B cell (primary cell): ENCODE results near the gene TRMT61A. TPM values are rescaled to one million over a fixed set of nuclear protein-coding genes. Genes with fewer than 3 reads are reported as not detected.

Experiments
- ATAC-seq: fragments of 200-7000 bp; cut with Tn5 transposase; one replicate; pipeline ENCODE4 v1.10.0; 2021; ENCODE audit warnings: low read depth, mild to moderate bottlenecking, moderate number of reproducible peaks, moderate library complexity
- CTCF ChIA-PET: fragments of 350-600 bp; sonication (Branson Sonifier 250); formaldehyde crosslinking; loops from one replicate; lab custom pipeline; 2021; ENCODE audit warnings: antibody characterized with exemption, inconsistent platforms; lab: Charles Lee
- POLR2A ChIA-PET: fragments of 350-600 bp; sonication (Branson Sonifier 250); formaldehyde crosslinking; loops from one replicate; lab custom pipeline; 2021; ENCODE audit warnings: antibody characterized with exemption; lab: Charles Lee
- DNase-seq: peaks from one replicate; pipeline ENCODE4 v3.0.0; 2013
- H2AFZ ChIP-seq: 2 replicates; pipeline ENCODE4 v1.6.1; 2012; ENCODE audit warnings: mild to moderate bottlenecking, low read depth, low read length; ENCODE audit not compliant: insufficient read depth, poor library complexity, severe bottlenecking
- H3K27ac ChIP-seq, 2 donors: 1 replicate in 1 of 2; 2 replicates in 1 of 2; pipeline ENCODE4 v1.5.1; 2012 to 2013; ENCODE audit warnings: low read length in 2 of 2, mild to moderate bottlenecking in 2 of 2, moderate library complexity in 1 of 2
- H3K27me3 ChIP-seq, 4 experiments: fragments of 200-600 bp in 1 of 4; sonication (generic) in 1 of 4; replicated peaks in 1 of 4; 1 replicate in 2 of 4; 2 replicates in 2 of 4; pipeline versions ENCODE4 v1.6.1 to v1.7.0; 2013 to 2016; ENCODE audit warnings: low read length in 3 of 4, mild to moderate bottlenecking in 2 of 4, mixed read lengths in 1 of 4, moderate library complexity in 1 of 4; ENCODE audit not compliant: insufficient read depth in 4 of 4, control insufficient read depth in 3 of 4; ENCODE audit errors: control extremely low read depth in 1 of 4
- H3K36me3 ChIP-seq, 2 experiments: replicated peaks in 1 of 2; 1 replicate in 1 of 2; 2 replicates in 1 of 2; pipeline versions ENCODE4 v1.6.1 to v1.7.1; 2013; ENCODE audit warnings: low read length in 1 of 2; ENCODE audit not compliant: insufficient read depth in 2 of 2, control insufficient read depth in 1 of 2; ENCODE audit errors: control extremely low read depth in 1 of 2, extremely low read depth in 1 of 2
- H3K4me1 ChIP-seq, 2 donors: fragments of 200-600 bp in 1 of 2; sonication (generic) in 1 of 2; 1 replicate in 1 of 2; 2 replicates in 1 of 2; pipeline versions ENCODE4 v1.5.1 to v1.6.1; 2013 to 2017; ENCODE audit warnings: low read length in 2 of 2; ENCODE audit not compliant: control insufficient read depth in 2 of 2, insufficient read depth in 2 of 2
- H3K4me2 ChIP-seq: replicated peaks from 2 replicates; pipeline ENCODE3; 2012; ENCODE audit warnings: mild to moderate bottlenecking, low read depth, low read length; ENCODE audit not compliant: poor library complexity, severe bottlenecking
- H3K4me3 ChIP-seq, 5 experiments: fragments of 200-600 bp in 1 of 5; sonication (generic) in 1 of 5; 1 replicate in 3 of 5; 2 replicates in 2 of 5; pipeline versions ENCODE4 v1.5.1 to v1.7.0; 2011 to 2016; ENCODE audit warnings: low read length in 4 of 5, mild to moderate bottlenecking in 4 of 5, low read depth in 2 of 5, control low read depth in 1 of 5, moderate library complexity in 1 of 5; ENCODE audit not compliant: insufficient read depth in 1 of 5; ENCODE audit errors: control extremely low read depth in 1 of 5, extremely low read depth in 1 of 5
- H3K79me2 ChIP-seq: fragments of 200-600 bp; sonication (generic); one replicate; pipeline ENCODE4 v1.6.0; 2016; ENCODE audit warnings: low read length; ENCODE audit not compliant: control insufficient read depth, insufficient read depth
- H3K9ac ChIP-seq: fragments of 200-600 bp; sonication (generic); 2 replicates; pipeline ENCODE4 v1.6.1; 2017; ENCODE audit warnings: mild to moderate bottlenecking, low read length, moderate library complexity
- H3K9me3 ChIP-seq, 3 donors: one replicate each; pipeline versions ENCODE4 v1.6.1 to v1.7.1; 2013; ENCODE audit warnings: low read length in 2 of 3; ENCODE audit not compliant: control insufficient read depth in 2 of 3, insufficient read depth in 1 of 3; ENCODE audit errors: control extremely low read depth in 1 of 3
- H4K20me1 ChIP-seq: 2 replicates; pipeline ENCODE4 v1.6.0; 2012; ENCODE audit warnings: mild to moderate bottlenecking, low read length; ENCODE audit not compliant: insufficient read depth, control insufficient read depth, poor library complexity, severe bottlenecking
- H3K27ac Mint-ChIP-seq: one replicate; pipeline ENCODE4 v1.8.0; 2021; ENCODE audit warnings: mixed read lengths
- H3K27me3 Mint-ChIP-seq: one replicate; pipeline ENCODE4 v1.8.0; 2021; ENCODE audit warnings: mixed read lengths
- H3K4me1 Mint-ChIP-seq: one replicate; pipeline ENCODE4 v1.8.0; 2021; ENCODE audit warnings: mixed read lengths
- H3K4me3 Mint-ChIP-seq: one replicate; pipeline ENCODE4 v1.8.0; 2021; ENCODE audit warnings: mixed read lengths
- H3K9me3 Mint-ChIP-seq: one replicate; pipeline ENCODE4 v1.8.0; 2022; ENCODE audit warnings: mixed read lengths; ENCODE audit not compliant: insufficient read depth
- EZH2 ChIP-seq: IDR thresholded peaks from 2 replicates; pipeline ENCODE4 v1.6.1; 2012; ENCODE audit warnings: borderline replicate concordance, low read depth, mild to moderate bottlenecking, moderate library complexity, low read length; ENCODE audit not compliant: insufficient read depth, poor library complexity, severe bottlenecking
- WGBS: methylation state at CpG from one replicate; pipeline ENCODE4 v1.1.5; 2013; ENCODE audit warnings: missing lambda C conversion rate; ENCODE audit not compliant: insufficient coverage; 5-methylcytosine and 5-hydroxymethylcytosine counted together
- intact Hi-C: fragments of 100-400 bp; cut with micrococcal nuclease; formaldehyde crosslinking; loops from one replicate; pipeline ENCODE4 v1.10.0; 2022
- polyA plus RNA-seq: library from polyadenylated mRNA; depleted of rRNA; stranded (reverse); fragments of >200 nt; gene quantifications from 2 replicates; pipeline ENCODE4 v1.2.3, GENCODE V29; 2012
- total RNA-seq, 2 donors: library from RNA; stranded (reverse); fragments of 120-200 nt in 1 of 2; gene quantifications; 1 replicate in 1 of 2; 2 replicates in 1 of 2; pipeline versions ENCODE4 v1.2.3 to v1.2.4, GENCODE V29; 2013 to 2022
- TF ChIP-seq, protein P1 (sequence below): fragments of 200-600 bp; IDR thresholded peaks from one replicate; pipeline ENCODE4 v1.8.0; 2022; ENCODE audit warnings: antibody characterized with exemption, mild to moderate bottlenecking

The TRMT61A gene
- total and polyA plus RNA-seq, 2 donors (not counting 1 experiment from before 2014, with no cell fraction given), result 9.5 to 18.4 TPM

GRCh38 chr14:103491691-103492090 is 37.3 kb upstream of the TRMT61A start:
- CTCF ChIA-PET, result no interaction called here
- Histone ChIP-seq H3K36me3 (peaks cover 20 to 72% of the 10 kb centered on the region in 2 experiments), H3K9me3 (no peaks in the 10 kb centered on the region)

GRCh38 chr14:103492156-103492925 is 36.7 kb upstream of the TRMT61A start:
- H3K4me2 ChIP-seq, result no peak overlapping the region
- intact Hi-C loops, result no loop called here
- no peaks in the 10 kb centered on the region for H3K27me3 Mint-ChIP-seq
- no peaks in the 10 kb centered on the region for H3K27me3 ChIP-seq
- no peaks in the 10 kb centered on the region for H3K79me2 ChIP-seq
- DNase-seq (no peak), ATAC-seq (no peak)
- no peak overlapping the region for H3K4me3 Mint-ChIP-seq
- CTCF ChIA-PET, result no interaction called here
- H3K27ac Mint-ChIP-seq, result no peak overlapping the region
- H3K4me1 Mint-ChIP-seq, result no peaks in the 10 kb centered on the region
- no peaks in the 10 kb centered on the region for H3K4me1 ChIP-seq
- POLR2A ChIA-PET, result no interaction called here
- H3K9me3 Mint-ChIP-seq, result no peaks in the 10 kb centered on the region
- no peak overlapping the region for H2AFZ ChIP-seq
- no peaks in the 10 kb centered on the region for H4K20me1 ChIP-seq
- peaks cover 21 to 69% of the 10 kb centered on the region in 2 experiments for H3K36me3 ChIP-seq
- H3K4me3 ChIP-seq, result no peak overlapping the region
- no peak overlapping the region for H3K27ac ChIP-seq
- TF ChIP-seq, protein P1, sequence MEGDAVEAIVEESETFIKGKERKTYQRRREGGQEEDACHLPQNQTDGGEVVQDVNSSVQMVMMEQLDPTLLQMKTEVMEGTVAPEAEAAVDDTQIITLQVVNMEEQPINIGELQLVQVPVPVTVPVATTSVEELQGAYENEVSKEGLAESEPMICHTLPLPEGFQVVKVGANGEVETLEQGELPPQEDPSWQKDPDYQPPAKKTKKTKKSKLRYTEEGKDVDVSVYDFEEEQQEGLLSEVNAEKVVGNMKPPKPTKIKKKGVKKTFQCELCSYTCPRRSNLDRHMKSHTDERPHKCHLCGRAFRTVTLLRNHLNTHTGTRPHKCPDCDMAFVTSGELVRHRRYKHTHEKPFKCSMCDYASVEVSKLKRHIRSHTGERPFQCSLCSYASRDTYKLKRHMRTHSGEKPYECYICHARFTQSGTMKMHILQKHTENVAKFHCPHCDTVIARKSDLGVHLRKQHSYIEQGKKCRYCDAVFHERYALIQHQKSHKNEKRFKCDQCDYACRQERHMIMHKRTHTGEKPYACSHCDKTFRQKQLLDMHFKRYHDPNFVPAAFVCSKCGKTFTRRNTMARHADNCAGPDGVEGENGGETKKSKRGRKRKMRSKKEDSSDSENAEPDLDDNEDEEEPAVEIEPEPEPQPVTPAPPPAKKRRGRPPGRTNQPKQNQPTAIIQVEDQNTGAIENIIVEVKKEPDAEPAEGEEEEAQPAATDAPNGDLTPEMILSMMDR, result no peak
- TF ChIP-seq EZH2, result no peak
- no peak overlapping the region for H3K9ac ChIP-seq
- WGBS, result 96% methylated on average over 3 of the region's 6 CpGs
- H3K9me3 ChIP-seq, result no peaks in the 10 kb centered on the region

More at GRCh38 chr14:103491691-103492090, 37.3 kb upstream of the TRMT61A start:
- Histone ChIP-seq H2AFZ (no peak overlapping the region), H3K27ac (no peak overlapping the region), H3K4me2 (no peak overlapping the region), H3K79me2 (no peaks in the 10 kb centered on the region), H3K9ac (no peak overlapping the region), H3K4me1 (no peaks in the 10 kb centered on the region), H3K27me3 (no peaks in the 10 kb centered on the region), H4K20me1 (no peaks in the 10 kb centered on the region), H3K4me3 (no peak overlapping the region)
- no peak for DNase-seq
- TF ChIP-seq, protein P1, result no peak
- no peak for TF ChIP-seq EZH2
- Mint-ChIP-seq H3K4me3 (no peak overlapping the region), H3K27ac (no peak overlapping the region), H3K27me3 (no peaks in the 10 kb centered on the region), H3K4me1 (no peaks in the 10 kb centered on the region), H3K9me3 (no peaks in the 10 kb centered on the region)
- intact Hi-C loops, result no loop called here
- 100% methylated on average over 5 of the region's 10 CpGs for WGBS
- no peak for ATAC-seq
- POLR2A ChIA-PET, result no interaction called here
